DOHH2 (cell line): ENCODE data around the gene TCF7.

Experiments
- H3F3A ChIP-seq: fragments of 200-600 bp; sonication (generic), shearing (Covaris generic); 2 replicates; pipeline ENCODE4 v1.6.0; 2016; ENCODE audit warnings: antibody characterized with exemption, mild to moderate bottlenecking; ENCODE audit not compliant: control insufficient read depth, insufficient read depth
- H3K27ac ChIP-seq: fragments of 200-600 bp; sonication (generic); 2 replicates; pipeline ENCODE4 v1.5.1; 2014; ENCODE audit warnings: low read depth, mild to moderate bottlenecking, low read length, moderate library complexity
- H3K27me3 ChIP-seq: fragments of 200-600 bp; sonication (generic); 2 replicates; pipeline ENCODE4 v1.6.1; 2014; ENCODE audit warnings: mild to moderate bottlenecking, low read length, mixed read lengths; ENCODE audit not compliant: control insufficient read depth
- H3K36me3 ChIP-seq: fragments of 200-600 bp; sonication (generic); 2 replicates; pipeline ENCODE4 v1.6.1; 2014; ENCODE audit warnings: mild to moderate bottlenecking, low read length, moderate library complexity, mixed read lengths; ENCODE audit not compliant: control insufficient read depth
- H3K4me1 ChIP-seq: fragments of 200-600 bp; sonication (generic); 2 replicates; pipeline ENCODE4 v1.6.1; 2014; ENCODE audit warnings: mild to moderate bottlenecking, low read length, mixed read lengths; ENCODE audit not compliant: control insufficient read depth
- H3K4me2 ChIP-seq: fragments of 200-600 bp; sonication (generic); 2 replicates; pipeline ENCODE4 v1.6.0; 2014; ENCODE audit warnings: mild to moderate bottlenecking, low read length, moderate library complexity
- H3K4me3 ChIP-seq: fragments of 200-600 bp; sonication (generic); 2 replicates; pipeline ENCODE4 v1.5.1; 2014; ENCODE audit warnings: mild to moderate bottlenecking, low read length, mixed read lengths
- H3K79me2 ChIP-seq: fragments of 200-600 bp; sonication (generic); 2 replicates; pipeline ENCODE4 v1.6.1; 2014; ENCODE audit warnings: mild to moderate bottlenecking, low read length, mixed read lengths; ENCODE audit not compliant: control insufficient read depth
- H3K9me2 ChIP-seq: fragments of 200-600 bp; sonication (generic); replicated peaks from 2 replicates; pipeline ENCODE4 v1.6.1; 2014; ENCODE audit warnings: mild to moderate bottlenecking, low read length, mixed read lengths; ENCODE audit not compliant: control insufficient read depth
- H3K9me3 ChIP-seq: fragments of 200-600 bp; sonication (generic); 2 replicates; pipeline ENCODE4 v1.6.1; 2014; ENCODE audit warnings: antibody characterized with exemption, low read length, mixed read lengths; ENCODE audit not compliant: control insufficient read depth, insufficient read depth
- H4K20me1 ChIP-seq: fragments of 200-600 bp; sonication (generic); 2 replicates; pipeline ENCODE4 v1.6.0; 2014; ENCODE audit warnings: low read depth, mild to moderate bottlenecking, antibody characterized with exemption, low read length, moderate library complexity; ENCODE audit not compliant: control insufficient read depth, insufficient read depth
- EZH2phosphoT487 ChIP-seq: fragments of 200-600 bp; sonication (generic); IDR thresholded peaks from 2 replicates; pipeline ENCODE4 v1.6.1; 2017; ENCODE audit warnings: borderline replicate concordance, mild to moderate bottlenecking, antibody characterized with exemption, low read length, moderate library complexity, mixed read lengths
- TF ChIP-seq, protein P1 (sequence below): fragments of 200-600 bp; sonication (generic); IDR thresholded peaks from one replicate; pipeline ENCODE4 v1.5.1; 2014; ENCODE audit warnings: antibody characterized with exemption, mild to moderate bottlenecking, low read depth, low read length; ENCODE audit not compliant: poor library complexity, severe bottlenecking

The TCF7 gene

GRCh38 chr5:134093351-134093750, 21.1 kb upstream of the TCF7 start:
- Histone ChIP-seq H3K27me3 (peaks cover 16% of the 10 kb centered on the region), H3K27ac (no peak overlapping the region), H3K4me2 (no peak overlapping the region), H3K4me1 (peaks cover 7% of the 10 kb centered on the region; the same call in 1 of the 2 replicates), H3K9me3 (no peaks in the 10 kb centered on the region), H3K9me2 (no peaks in the 10 kb centered on the region), H4K20me1 (0 out of 2 replicates have a peak, but pooled peaks cover 3% of the 10 kb centered on the region), H3K36me3 (no peaks in the 10 kb centered on the region), H3F3A (no peaks in the 10 kb centered on the region), H3K79me2 (no peaks in the 10 kb centered on the region), H3K4me3 (no peak overlapping the region)
- TF ChIP-seq, protein P1, sequence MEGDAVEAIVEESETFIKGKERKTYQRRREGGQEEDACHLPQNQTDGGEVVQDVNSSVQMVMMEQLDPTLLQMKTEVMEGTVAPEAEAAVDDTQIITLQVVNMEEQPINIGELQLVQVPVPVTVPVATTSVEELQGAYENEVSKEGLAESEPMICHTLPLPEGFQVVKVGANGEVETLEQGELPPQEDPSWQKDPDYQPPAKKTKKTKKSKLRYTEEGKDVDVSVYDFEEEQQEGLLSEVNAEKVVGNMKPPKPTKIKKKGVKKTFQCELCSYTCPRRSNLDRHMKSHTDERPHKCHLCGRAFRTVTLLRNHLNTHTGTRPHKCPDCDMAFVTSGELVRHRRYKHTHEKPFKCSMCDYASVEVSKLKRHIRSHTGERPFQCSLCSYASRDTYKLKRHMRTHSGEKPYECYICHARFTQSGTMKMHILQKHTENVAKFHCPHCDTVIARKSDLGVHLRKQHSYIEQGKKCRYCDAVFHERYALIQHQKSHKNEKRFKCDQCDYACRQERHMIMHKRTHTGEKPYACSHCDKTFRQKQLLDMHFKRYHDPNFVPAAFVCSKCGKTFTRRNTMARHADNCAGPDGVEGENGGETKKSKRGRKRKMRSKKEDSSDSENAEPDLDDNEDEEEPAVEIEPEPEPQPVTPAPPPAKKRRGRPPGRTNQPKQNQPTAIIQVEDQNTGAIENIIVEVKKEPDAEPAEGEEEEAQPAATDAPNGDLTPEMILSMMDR = no peak
- no peak for TF ChIP-seq EZH2phosphoT487

- peaks cover 13% of the 10 kb centered on the region for H3K27me3 ChIP-seq
- H3K4me1 ChIP-seq = peaks cover 13% of the 10 kb centered on the region
- H3K4me3 ChIP-seq = no peak overlapping the region
- H4K20me1 ChIP-seq = no peaks in the 10 kb centered on the region
- no peaks in the 10 kb centered on the region for H3F3A ChIP-seq
- H3K9me2 ChIP-seq = no peaks in the 10 kb centered on the region
- H3K27ac ChIP-seq = no peak overlapping the region
- no peaks in the 10 kb centered on the region for H3K36me3 ChIP-seq
- no peaks in the 10 kb centered on the region for H3K79me2 ChIP-seq
- TF ChIP-seq, protein P1 = no peak
- no peak for TF ChIP-seq EZH2phosphoT487
- H3K9me3 ChIP-seq = no peaks in the 10 kb centered on the region
- no peak overlapping the region for H3K4me2 ChIP-seq
These were observed 19.2 kb upstream of the TCF7 start for GRCh38 chr5:134095293-134095692.

- no peaks in the 10 kb centered on the region for H3K9me3 ChIP-seq
- peaks cover 8% of the 10 kb centered on the region for H3K27me3 ChIP-seq
- H3K4me1 ChIP-seq = peaks cover 12% of the 10 kb centered on the region
- no peak overlapping the region for H3K4me3 ChIP-seq
- no peaks in the 10 kb centered on the region for H3F3A ChIP-seq
- H4K20me1 ChIP-seq = no peaks in the 10 kb centered on the region
- no peaks in the 10 kb centered on the region for H3K9me2 ChIP-seq
- no peaks in the 10 kb centered on the region for H3K36me3 ChIP-seq
- no peak overlapping the region for H3K27ac ChIP-seq
- H3K79me2 ChIP-seq = no peaks in the 10 kb centered on the region
- TF ChIP-seq, protein P1 = no peak
- no peak for TF ChIP-seq EZH2phosphoT487
- H3K4me2 ChIP-seq = no peak overlapping the region
These were observed 18.4 kb upstream of the TCF7 start for GRCh38 chr5:134095887-134096589.
